ENCODE data around the gene ZDHHC9. TPM values are rescaled to one million over a fixed set of nuclear protein-coding genes. Genes with fewer than 3 reads are reported as not detected.

The ZDHHC9 gene
- total RNA-seq, 4 donors from 2014 or later: 7.9 to 25.3 (median 14.7) TPM

- intact Hi-C loops (cut with DNase I; ENCODE audit: low total_unique reads): no loop called here
- TF ChIP-seq POLR2A (IDR thresholded peaks at IDR 0.05): no peak
- TF ChIP-seq CTCF (IDR thresholded peaks at IDR 0.05 in 4 of 5, conservative IDR thresholded peaks at IDR 0.05 in 1 of 5): no peak
- ATAC-seq (no peak), DNase-seq (no peak)
- no peak overlapping the region for H3K4me3 ChIP-seq
- H3K27me3 ChIP-seq: peaks cover 0 to 5% (median 0%) of the 10 kb centered on the region in 3 donors
- in situ Hi-C loops (cut with MboI; ENCODE audit: low sequenced_read_pairs in 4 of 4): no loop called here
- peak overlapping the region in 1 of 4 donors; percentile 34 for H3K27ac ChIP-seq
- no peaks in the 10 kb centered on the region for H3K9me3 ChIP-seq
- H3K4me1 ChIP-seq: no peaks in the 10 kb centered on the region
- no peaks in the 10 kb centered on the region for H3K36me3 ChIP-seq
These were observed 83.5 kb downstream of the ZDHHC9 start for GRCh38 chrX:129760155-129760554.

- DNase-seq (peak in 1 of 2 donors; percentile 24), ATAC-seq (peak in 1 of 2 donors; percentile 36)
- peaks cover 0 to 5% (median 0%) of the 10 kb centered on the region in 3 donors for H3K27me3 ChIP-seq
- in situ Hi-C loops (cut with MboI; ENCODE audit: low sequenced_read_pairs in 4 of 4): no loop called here
- H3K36me3 ChIP-seq: no peaks in the 10 kb centered on the region
- H3K27ac ChIP-seq: peak overlapping the region in 1 of 4 donors; percentile 34
- intact Hi-C loops (cut with DNase I; ENCODE audit: low total_unique reads): no loop called here
- TF ChIP-seq CTCF (IDR thresholded peaks at IDR 0.05 in 4 of 5, conservative IDR thresholded peaks at IDR 0.05 in 1 of 5): no peak
- TF ChIP-seq POLR2A (IDR thresholded peaks at IDR 0.05): no peak
- no peaks in the 10 kb centered on the region for H3K4me1 ChIP-seq
- H3K9me3 ChIP-seq: no peaks in the 10 kb centered on the region
- H3K4me3 ChIP-seq: no peak overlapping the region
These were observed 84.1 kb downstream of the ZDHHC9 start for GRCh38 chrX:129759576-129760061.

GRCh38 chrX:129755779-129756650, 87.7 kb downstream of the ZDHHC9 start:
- intact Hi-C loops (cut with DNase I; ENCODE audit: low total_unique reads) (no loop called here), in situ Hi-C loops (cut with MboI; ENCODE audit: low sequenced_read_pairs in 4 of 4) (no loop called here)

More at GRCh38 chrX:129755779-129756650, 87.7 kb downstream of the ZDHHC9 start:
- DNase-seq (no peak), ATAC-seq (no peak)
- no peaks in the 10 kb centered on the region for H3K36me3 ChIP-seq
- no peaks in the 10 kb centered on the region for H3K4me1 ChIP-seq
- H3K27me3 ChIP-seq: peaks cover 0 to 5% (median 0%) of the 10 kb centered on the region in 3 donors
- TF ChIP-seq POLR2A (IDR thresholded peaks at IDR 0.05) (no peak), CTCF (IDR thresholded peaks at IDR 0.05 in 4 of 5, conservative IDR thresholded peaks at IDR 0.05 in 1 of 5) (no peak)
- H3K27ac ChIP-seq: no peak overlapping the region
- H3K4me3 ChIP-seq: no peak overlapping the region
- no peaks in the 10 kb centered on the region for H3K9me3 ChIP-seq
